DND-41 (cell line): Measurements from ENCODE around the gene XRCC3.

Experiments used
- ATAC-seq: fragments of 200-7000 bp; cut with Tn5 transposase; 3 replicates; pipeline ENCODE4 v1.9.1; 2021; ENCODE audit warnings: low read depth; ENCODE audit not compliant: insufficient read depth
- DNase-seq: peaks from one replicate; pipeline ENCODE4 v3.0.0-alpha.2; 2020
- H2AFZ ChIP-seq: 2 replicates; pipeline ENCODE4 v1.6.0; 2012; ENCODE audit warnings: low read depth, low read length
- H3K27ac ChIP-seq: 2 replicates; pipeline ENCODE4 v1.5.1; 2012; ENCODE audit warnings: low read length, inconsistent platforms
- H3K27me3 ChIP-seq: fragments of 200-600 bp; sonication (generic); 2 replicates; pipeline ENCODE4 v1.6.0; 2012; ENCODE audit warnings: low read length, mild to moderate bottlenecking, inconsistent platforms; ENCODE audit not compliant: insufficient read depth, poor library complexity
- H3K36me3 ChIP-seq: 2 replicates; pipeline ENCODE4 v1.5.1; 2012; ENCODE audit warnings: low read length, inconsistent platforms; ENCODE audit not compliant: insufficient read depth
- H3K4me1 ChIP-seq: 2 replicates; pipeline ENCODE4 v1.5.1; 2012; ENCODE audit warnings: mild to moderate bottlenecking, low read length; ENCODE audit not compliant: insufficient read depth
- H3K4me2 ChIP-seq: 2 replicates; pipeline ENCODE4 v1.6.0; 2012; ENCODE audit warnings: mild to moderate bottlenecking, moderate library complexity, low read length, inconsistent platforms; ENCODE audit not compliant: insufficient read depth
- H3K4me3 ChIP-seq, 2 experiments: fragments of 200-600 bp in 1 of 2; shearing (Covaris generic) in 1 of 2; 2 replicates each; pipeline ENCODE4 v1.5.1; 2012 to 2016; ENCODE audit warnings: inconsistent platforms in 2 of 2, low read length in 2 of 2, mild to moderate bottlenecking in 2 of 2, low read depth in 1 of 2, moderate library complexity in 1 of 2
- H3K79me2 ChIP-seq: 2 replicates; pipeline ENCODE4 v1.6.0; 2012; ENCODE audit warnings: low read length, inconsistent platforms; ENCODE audit not compliant: insufficient read depth
- H3K9ac ChIP-seq: 2 replicates; pipeline ENCODE4 v1.6.0; 2012; ENCODE audit warnings: low read depth, mild to moderate bottlenecking, inconsistent platforms, low read length, moderate library complexity
- H3K9me3 ChIP-seq: 2 replicates; pipeline ENCODE4 v1.5.1; 2012; ENCODE audit warnings: low read length, moderate library complexity, mild to moderate bottlenecking, inconsistent platforms; ENCODE audit not compliant: insufficient read depth, severe bottlenecking
- H4K20me1 ChIP-seq: 2 replicates; pipeline ENCODE4 v1.6.0; 2012; ENCODE audit warnings: low read length; ENCODE audit not compliant: insufficient read depth
- EZH2 ChIP-seq: IDR thresholded peaks from 3 replicates; pipeline ENCODE4 v1.6.1; 2012; ENCODE audit warnings: borderline replicate concordance, low read depth, mild to moderate bottlenecking, moderate library complexity, low read length, inconsistent platforms; ENCODE audit not compliant: severe bottlenecking
- TF ChIP-seq, protein P1 (sequence below): IDR thresholded peaks from 2 replicates; pipeline ENCODE4 v1.5.1; 2012; ENCODE audit warnings: borderline replicate concordance, low read length, moderate library complexity, mild to moderate bottlenecking; ENCODE audit not compliant: poor library complexity, severe bottlenecking; ENCODE audit errors: extremely low read depth

XRCC3 gene

DNA sequence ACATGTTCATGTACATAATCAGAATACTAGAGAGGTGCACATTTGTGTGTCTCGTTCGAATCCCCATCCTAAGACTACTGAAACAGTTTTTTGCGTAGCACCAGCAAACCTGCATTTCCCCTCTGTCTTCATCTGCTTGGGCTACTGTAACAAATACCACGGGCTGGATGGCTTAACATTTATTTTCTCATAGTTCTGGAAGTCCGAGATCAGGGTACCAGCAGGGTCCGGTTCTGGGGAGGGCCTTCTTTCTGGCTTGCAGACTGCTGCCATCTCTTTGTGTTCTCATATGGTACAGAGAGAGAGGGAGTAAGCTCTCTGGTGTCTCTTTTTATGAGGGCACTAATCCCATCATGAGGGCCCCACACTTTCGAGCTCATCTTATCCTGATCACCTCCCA lies 55.6 kb downstream of the XRCC3 start:
- DNase-seq (no peak), ATAC-seq (no peak)
- TF ChIP-seq, protein P1, sequence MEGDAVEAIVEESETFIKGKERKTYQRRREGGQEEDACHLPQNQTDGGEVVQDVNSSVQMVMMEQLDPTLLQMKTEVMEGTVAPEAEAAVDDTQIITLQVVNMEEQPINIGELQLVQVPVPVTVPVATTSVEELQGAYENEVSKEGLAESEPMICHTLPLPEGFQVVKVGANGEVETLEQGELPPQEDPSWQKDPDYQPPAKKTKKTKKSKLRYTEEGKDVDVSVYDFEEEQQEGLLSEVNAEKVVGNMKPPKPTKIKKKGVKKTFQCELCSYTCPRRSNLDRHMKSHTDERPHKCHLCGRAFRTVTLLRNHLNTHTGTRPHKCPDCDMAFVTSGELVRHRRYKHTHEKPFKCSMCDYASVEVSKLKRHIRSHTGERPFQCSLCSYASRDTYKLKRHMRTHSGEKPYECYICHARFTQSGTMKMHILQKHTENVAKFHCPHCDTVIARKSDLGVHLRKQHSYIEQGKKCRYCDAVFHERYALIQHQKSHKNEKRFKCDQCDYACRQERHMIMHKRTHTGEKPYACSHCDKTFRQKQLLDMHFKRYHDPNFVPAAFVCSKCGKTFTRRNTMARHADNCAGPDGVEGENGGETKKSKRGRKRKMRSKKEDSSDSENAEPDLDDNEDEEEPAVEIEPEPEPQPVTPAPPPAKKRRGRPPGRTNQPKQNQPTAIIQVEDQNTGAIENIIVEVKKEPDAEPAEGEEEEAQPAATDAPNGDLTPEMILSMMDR, result no peak
- no peak for TF ChIP-seq EZH2

DNA sequence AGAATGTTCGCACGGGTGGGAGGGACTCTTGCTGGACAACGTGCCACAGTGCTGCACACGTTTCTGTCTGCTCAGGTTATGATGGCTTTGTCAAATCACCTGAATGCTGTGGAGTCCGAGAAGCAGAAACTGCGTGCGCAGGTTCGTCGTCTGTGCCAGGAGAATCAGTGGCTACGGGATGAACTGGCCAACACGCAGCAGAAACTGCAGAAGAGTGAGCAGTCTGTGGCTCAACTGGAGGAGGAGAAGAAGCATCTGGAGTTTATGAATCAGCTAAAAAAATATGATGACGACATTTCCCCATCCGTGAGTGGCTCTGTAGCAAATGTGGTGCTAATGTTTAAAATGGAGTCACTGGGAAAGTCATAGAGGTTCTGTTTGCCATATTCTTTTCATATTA lies 57.8 kb downstream of the XRCC3 start:
- H3K4me3 ChIP-seq, result no peak overlapping the region
- no peak overlapping the region for H3K4me2 ChIP-seq
- ATAC-seq, result no peak
- H4K20me1 ChIP-seq, result peaks cover 57% of the 10 kb centered on the region
- no peak overlapping the region for H2AFZ ChIP-seq
- H3K27me3 ChIP-seq, result no peaks in the 10 kb centered on the region
- no peak overlapping the region for H3K27ac ChIP-seq
- TF ChIP-seq, protein P1, result no peak
- TF ChIP-seq EZH2, result no peak
- peaks cover 46% of the 10 kb centered on the region for H3K79me2 ChIP-seq
- no peak for DNase-seq
- no peaks in the 10 kb centered on the region for H3K4me1 ChIP-seq
- no peak overlapping the region for H3K9ac ChIP-seq
- no peaks in the 10 kb centered on the region for H3K9me3 ChIP-seq
- H3K36me3 ChIP-seq, result peaks cover 89% of the 10 kb centered on the region

More for the DNA sequence above, 55.6 kb downstream of the XRCC3 start:
- H3K36me3 ChIP-seq, result peaks cover 92% of the 10 kb centered on the region
- no peaks in the 10 kb centered on the region for H3K9me3 ChIP-seq
- no peak overlapping the region for H3K27ac ChIP-seq
- peaks cover 44% of the 10 kb centered on the region for H4K20me1 ChIP-seq
- H3K79me2 ChIP-seq, result peaks cover 28% of the 10 kb centered on the region
- no peak overlapping the region for H2AFZ ChIP-seq
- H3K9ac ChIP-seq, result no peak overlapping the region
- no peaks in the 10 kb centered on the region for H3K27me3 ChIP-seq
- no peaks in the 10 kb centered on the region for H3K4me1 ChIP-seq
- H3K4me3 ChIP-seq, result no peak overlapping the region
- H3K4me2 ChIP-seq, result no peak overlapping the region

DNA sequence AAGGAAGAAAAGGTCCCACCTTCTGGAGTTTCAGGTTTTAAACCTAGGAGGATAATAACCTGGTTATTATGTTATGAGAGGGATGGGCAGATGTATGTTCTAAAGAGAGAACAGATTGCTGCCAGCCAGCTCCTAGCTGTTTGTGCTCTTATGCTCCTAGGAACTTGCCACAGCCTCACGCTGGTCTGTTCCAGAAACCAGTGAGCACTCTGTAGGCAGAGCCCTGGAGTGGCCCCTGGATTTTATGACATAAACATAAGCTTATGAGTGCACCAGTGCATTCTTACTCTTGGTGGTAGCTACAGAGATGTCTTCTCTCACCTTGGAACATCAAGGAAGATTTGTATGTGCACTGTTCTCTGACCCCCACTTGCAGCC lies 58.5 kb downstream of the XRCC3 start:
- Histone ChIP-seq H3K4me1 (no peaks in the 10 kb centered on the region), H3K4me2 (no peak overlapping the region), H3K9ac (no peak overlapping the region), H3K36me3 (peaks cover 81% of the 10 kb centered on the region), H3K79me2 (peaks cover 53% of the 10 kb centered on the region), H3K9me3 (no peaks in the 10 kb centered on the region), H3K27me3 (no peaks in the 10 kb centered on the region), H3K27ac (no peak overlapping the region), H3K4me3 (no peak overlapping the region), H2AFZ (no peak overlapping the region), H4K20me1 (peaks cover 59% of the 10 kb centered on the region)
- ATAC-seq (no peak), DNase-seq (no peak)
- TF ChIP-seq, protein P1, result no peak
- no peak for TF ChIP-seq EZH2

DNA sequence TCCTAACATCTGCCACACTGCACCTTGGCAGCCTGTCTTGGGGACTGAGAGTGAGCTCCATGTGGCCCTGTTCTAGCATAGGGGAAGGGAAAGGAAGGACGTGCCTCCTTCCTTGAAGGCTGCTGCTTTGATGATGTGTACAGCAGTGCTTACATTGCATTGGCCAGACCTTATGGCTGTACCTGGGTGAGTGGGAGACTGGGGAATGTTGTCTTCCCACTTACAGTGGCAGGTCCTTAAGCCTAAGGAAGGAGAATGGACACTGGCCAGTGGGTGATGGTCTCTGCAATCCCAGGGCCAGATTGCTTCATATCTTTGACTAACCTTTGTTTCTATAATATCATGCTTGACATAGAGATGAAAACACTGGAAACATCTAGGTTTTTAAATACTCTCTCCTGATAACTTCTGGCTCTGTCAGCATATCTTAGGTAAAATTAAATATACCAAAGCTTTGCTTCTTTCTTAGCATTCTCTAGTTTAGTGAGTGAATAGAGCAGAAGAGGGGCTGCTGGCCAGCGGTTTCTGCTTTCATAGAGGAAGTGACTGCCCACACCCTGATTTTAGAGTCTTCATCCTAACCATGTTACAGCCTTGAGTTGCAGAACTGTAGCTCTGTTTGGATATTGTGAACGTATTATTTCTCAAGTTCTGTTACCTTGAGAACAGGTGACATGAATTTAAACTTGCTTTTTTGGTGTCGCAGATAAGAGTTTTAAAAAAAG lies 59.1 kb downstream of the XRCC3 start:
- H2AFZ ChIP-seq, result no peak overlapping the region
- H3K4me1 ChIP-seq, result no peaks in the 10 kb centered on the region
- no peak for TF ChIP-seq EZH2
- TF ChIP-seq, protein P1, result no peak
- no peak overlapping the region for H3K4me2 ChIP-seq
- ATAC-seq, result no peak
- no peak overlapping the region for H3K9ac ChIP-seq
- H3K27me3 ChIP-seq, result no peaks in the 10 kb centered on the region
- no peak overlapping the region; the same call in 1 of the 2 replicates for H3K27ac ChIP-seq
- peaks cover 76% of the 10 kb centered on the region for H3K36me3 ChIP-seq
- H4K20me1 ChIP-seq, result peaks cover 58% of the 10 kb centered on the region
- H3K4me3 ChIP-seq, result no peak overlapping the region
- peaks cover 56% of the 10 kb centered on the region for H3K79me2 ChIP-seq
- H3K9me3 ChIP-seq, result no peaks in the 10 kb centered on the region
- no peak for DNase-seq
